Pancreas (tissue), 10 donors: ENCODE measurements around the gene REEP6. TPM values are rescaled to one million over a fixed set of nuclear protein-coding genes. Genes with fewer than 3 reads are reported as not detected.

Experiments
- ATAC-seq, 4 donors: fragments of 200-7000 bp; cut with Tn5 transposase; one replicate each; pipeline versions ENCODE4 v1.8.0 to v1.9.1; 2020; ENCODE audit warnings: mild to moderate bottlenecking in 4 of 4, moderate library complexity in 4 of 4
- DNase-seq, 6 donors: peaks; one replicate each; pipeline ENCODE4 v3.0.0-alpha.2; 2020
- FAIRE-seq: peaks from 2 replicates; lab custom pipeline; 2012; peaks lifted over from hg19 to GRCh38; lab: Jason Lieb, UNC
- H3K27ac ChIP-seq, 4 donors: fragments of 200-600 bp; sonication (generic); 1 replicate in 3 of 4; 2 replicates in 1 of 4; pipeline versions ENCODE4 v1.5.0 to v1.8.0; 2020
- H3K27me3 ChIP-seq, 4 donors: fragments of 200-600 bp; one replicate each; pipeline ENCODE4 v1.8.0; 2021
- H3K36me3 ChIP-seq, 3 donors: fragments of 200-600 bp; sonication (generic) in 1 of 3; one replicate each; pipeline versions ENCODE4 v1.5.0 to v1.8.0; 2020 to 2021
- H3K4me1 ChIP-seq, 3 donors: fragments of 200-600 bp; one replicate each; pipeline ENCODE4 v1.8.0; 2021
- H3K4me3 ChIP-seq, 4 donors: fragments of 200-600 bp; sonication (generic) in 2 of 4; one replicate each; pipeline versions ENCODE4 v1.5.0 to v1.8.0; 2020 to 2021
- H3K9me3 ChIP-seq, 4 donors: fragments of 200-600 bp; one replicate each; pipeline ENCODE4 v1.8.0; 2021
- CTCF ChIP-seq, 4 donors: fragments of 200-600 bp; sonication (generic) in 3 of 4; IDR thresholded peaks; one replicate each; pipeline versions ENCODE4 v1.5.0 to v1.8.0; 2021; ENCODE audit warnings: antibody characterized with exemption in 4 of 4
- WGBS, 2 donors: extraction: QIAGEN DNeasy Blood & Tissue Kit; methylation state at CpG; one replicate each; pipeline ENCODE4 v1.1.7; 2013; 5-methylcytosine and 5-hydroxymethylcytosine counted together
- intact Hi-C, 3 donors: fragments of 100-400 bp; cut with DNase I; formaldehyde crosslinking; loops; one replicate each; pipeline versions ENCODE4 v1.11.1 to v1.14.2; 2022
- polyA plus RNA-seq, 2 donors: library from polyadenylated mRNA; stranded (reverse); fragments of 200-250 nt; gene quantifications; one replicate each; pipeline ENCODE4 v1.2.3, GENCODE V29; 2013
- total RNA-seq, 6 donors: library from RNA; stranded (reverse); fragmentation: NEBNext Ultra II Directional in 4 of 6; extraction: Animal tissue kit (Norgen Biotek cat#: 25700) in 4 of 6; gene quantifications; one replicate each; pipeline versions ENCODE4 v1.2.1 to v1.2.4, GENCODE V29; 2021 to 2023
- donor health status: healthy with polysubstance abuse.
- donor health status: DM: no; HTN: no; CAD: no; lungs with moderate emphysema.
- donor health status: DM: no; HTN: no; CAD: no.
- donor health status: control.
- donor health status: control.
- donor health status: Bipolar disorder and iron deficiency.
- donor health status: DM: yes; HTN: yes; CAD: no.
- donor health status: DM: no; HTN: no; CAD: no.
- donor health status: DM: no; HTN: no; CAD: no.
- donor health status: DM: yes; HTN: yes; CAD: no.

REEP6 gene
- total RNA-seq (10 to 100 TPM; 12.6 to 22.0 (median 16.9) TPM), polyA plus RNA-seq (10 to 100 TPM; 14.5 to 24.1 TPM)

- peak in 2 of 6 donors; percentile 55 to 86 for DNase-seq
- FAIRE-seq, result no peak
- H3K4me1 ChIP-seq, result peaks cover 0 to 24% (median 12%) of the 10 kb centered on the region in 3 donors
- H3K27me3 ChIP-seq, result no peaks in the 10 kb centered on the region
- intact Hi-C loops, result no loop called here
- H3K4me3 ChIP-seq, result peak within 1 kb of the TSS; percentile 41 to 66 (median 51)
- no peaks in the 10 kb centered on the region for H3K9me3 ChIP-seq
- no peak for TF ChIP-seq CTCF (IDR thresholded peaks at IDR 0.05)
- WGBS, 2 donors, result 1 to 2% methylated on average over 41 to 73 of the region's 73 CpGs
- H3K36me3 ChIP-seq, result no peaks in the 10 kb centered on the region
- no peak for ATAC-seq
- H3K27ac ChIP-seq, result peak within 1 kb of the TSS; percentile 61 to 81 (median 72)
Measured at GRCh38 chr19:1491114-1491848, at the start of gene REEP6. TSS of gene REEP6 (plus strand) at chr19:1491181. CDS start at chr19:1491270, 89 bp downstream.

- Histone ChIP-seq H3K27ac (no peak overlapping the region), H3K36me3 (peaks cover 11 to 28% (median 16%) of the 10 kb centered on the region in 3 donors), H3K4me3 (no peak overlapping the region), H3K9me3 (no peaks in the 10 kb centered on the region), H3K4me1 (peaks cover 0 to 30% (median 6%) of the 10 kb centered on the region in 3 donors), H3K27me3 (peaks cover 0 to 7% (median 2%) of the 10 kb centered on the region in 4 donors)
- no peak for ATAC-seq
- peak in 1 of 6 donors; percentile 55 for DNase-seq
- 89 to 91% methylated on average over 25 of the region's 25 CpGs for WGBS, 2 donors
- FAIRE-seq, result no peak
- no peak for TF ChIP-seq CTCF (IDR thresholded peaks at IDR 0.05)
- intact Hi-C loops, result loop anchor here in 1 of 3 donors (10.0 kb wide), 1 partner anchor 73 kb away; the partner anchor contains the start of gene ADAMTSL5
Measured at GRCh38 chr19:1441677-1442438, 49.1 kb upstream of the REEP6 start.

GRCh38 chr19:1445185-1445931 lies 45.6 kb upstream of the REEP6 start:
- Histone ChIP-seq H3K4me1 (peaks cover 0 to 18% (median 0%) of the 10 kb centered on the region in 3 donors), H3K27ac (no peak overlapping the region), H3K36me3 (peaks cover 8 to 18% (median 8%) of the 10 kb centered on the region in 3 donors), H3K4me3 (peak overlapping the region in 2 of 4 donors; percentile 27 to 30), H3K9me3 (no peaks in the 10 kb centered on the region), H3K27me3 (peaks cover 0 to 17% (median 3%) of the 10 kb centered on the region in 4 donors)
- DNase-seq, result peak in 5 of 6 donors; percentile 53 to 90 (median 76)
- peak; percentile 88 to 97 (median 92) for ATAC-seq
- WGBS, 2 donors, result 2% methylated on average over 65 to 70 of the region's 70 CpGs
- peak; percentile 86 to 96 (median 91) for TF ChIP-seq CTCF (IDR thresholded peaks at IDR 0.05)
- intact Hi-C loops, result loop anchor here in 1 of 3 donors (10.0 kb wide), 1 partner anchor 69 kb away; the partner anchor contains the start of gene ADAMTSL5
- FAIRE-seq, result no peak

GRCh38 chr19:1445932-1446712 lies 44.9 kb upstream of the REEP6 start:
- 1 to 2% methylated on average over 66 to 99 of the region's 99 CpGs for WGBS, 2 donors
- peak overlapping the region in 2 of 4 donors; percentile 27 to 30 for H3K4me3 ChIP-seq
- peaks cover under 1 to 10% (median 5%) of the 10 kb centered on the region in 3 donors for H3K36me3 ChIP-seq
- peaks cover 0 to 17% (median 3%) of the 10 kb centered on the region in 4 donors for H3K27me3 ChIP-seq
- H3K9me3 ChIP-seq, result no peaks in the 10 kb centered on the region
- ATAC-seq (peak in 2 of 4 donors; percentile 27 to 34), DNase-seq (peak in 3 of 6 donors; percentile 13 to 84 (median 51)), FAIRE-seq (no peak)
- H3K4me1 ChIP-seq, result peaks cover 0 to 13% (median 0%) of the 10 kb centered on the region in 3 donors
- intact Hi-C loops, result loop anchor here in 1 of 3 donors (10.0 kb wide), 1 partner anchor 69 kb away; the partner anchor contains the start of gene ADAMTSL5
- no peak overlapping the region for H3K27ac ChIP-seq
- TF ChIP-seq CTCF (IDR thresholded peaks at IDR 0.05), result no peak
